GM23338 (cell line): ENCODE measurements around the gene AKR1D1. TPM values are rescaled to one million over a fixed set of nuclear protein-coding genes. Genes with fewer than 3 reads are reported as not detected.

Experiments used
- ATAC-seq: fragments of 200-7000 bp; cut with Tn5 transposase; 3 replicates; pipeline ENCODE4 v1.9.1; 2020
- DNase-seq: peaks from one replicate; pipeline ENCODE4 v3.0.0-alpha.2; 2015; ENCODE audit warnings: low spot score
- H2AFZ ChIP-seq: fragments of 200-600 bp; sonication (generic); 2 replicates; pipeline ENCODE4 v1.8.0; 2016; ENCODE audit warnings: antibody characterized with exemption, mild to moderate bottlenecking, moderate library complexity
- H3F3A ChIP-seq: fragments of 200-600 bp; sonication (generic); replicated peaks from 2 replicates; pipeline ENCODE4 v1.8.0; 2017; ENCODE audit warnings: antibody characterized with exemption, mixed run types, low read depth
- H3K27ac ChIP-seq: fragments of 200-600 bp; sonication (generic); 2 replicates; pipeline ENCODE4 v1.6.1; 2016; ENCODE audit warnings: low read depth
- H3K27me3 ChIP-seq: fragments of 200-600 bp; sonication (generic); 2 replicates; pipeline ENCODE4 v1.8.0; 2016; ENCODE audit warnings: mild to moderate bottlenecking, mixed run types, moderate library complexity; ENCODE audit not compliant: insufficient read depth
- H3K36me3 ChIP-seq: fragments of 200-600 bp; sonication (generic); 2 replicates; pipeline ENCODE4 v1.8.0; 2016; ENCODE audit warnings: mild to moderate bottlenecking; ENCODE audit not compliant: insufficient read depth
- H3K4me1 ChIP-seq: fragments of 200-600 bp; sonication (generic); 2 replicates; pipeline ENCODE4 v1.8.0; 2016; ENCODE audit warnings: mild to moderate bottlenecking, moderate library complexity; ENCODE audit not compliant: insufficient read depth
- H3K4me2 ChIP-seq: fragments of 200-600 bp; sonication (generic); 2 replicates; pipeline ENCODE4 v1.7.1; 2017; ENCODE audit warnings: mixed run types
- H3K4me3 ChIP-seq: fragments of 200-600 bp; sonication (generic); 2 replicates; pipeline ENCODE4 v1.6.1; 2016; ENCODE audit warnings: mixed run types
- H3K79me2 ChIP-seq: fragments of 200-600 bp; sonication (generic); replicated peaks from 2 replicates; pipeline ENCODE4 v1.8.0; 2017; ENCODE audit warnings: mild to moderate bottlenecking; ENCODE audit not compliant: insufficient read depth
- H3K9me2 ChIP-seq: fragments of 200-600 bp; sonication (generic); 2 replicates; pipeline ENCODE4 v1.8.0; 2017; ENCODE audit not compliant: insufficient read depth
- H4K20me1 ChIP-seq: fragments of 200-600 bp; sonication (generic); replicated peaks from 2 replicates; pipeline ENCODE4 v1.8.0; 2017; ENCODE audit warnings: mild to moderate bottlenecking; ENCODE audit not compliant: insufficient read depth
- H3K27ac Mint-ChIP-seq: 2 replicates; pipeline ENCODE4 v1.8.0; 2020; ENCODE audit warnings: inconsistent platforms, mild to moderate bottlenecking, moderate library complexity, mixed read lengths
- H3K27me3 Mint-ChIP-seq: 3 replicates; pipeline ENCODE4 v1.8.0; 2022; ENCODE audit warnings: low read depth, mild to moderate bottlenecking, moderate library complexity, mixed read lengths, inconsistent platforms; ENCODE audit not compliant: insufficient read depth, poor library complexity
- H3K36me3 Mint-ChIP-seq: 3 replicates; pipeline ENCODE4 v1.8.0; 2021; ENCODE audit warnings: low read depth, mild to moderate bottlenecking, inconsistent platforms, moderate library complexity, mixed read lengths
- H3K4me1 Mint-ChIP-seq: 3 replicates; pipeline ENCODE4 v1.8.0; 2020; ENCODE audit warnings: mild to moderate bottlenecking, inconsistent platforms, mixed read lengths
- H3K4me3 Mint-ChIP-seq: 3 replicates; pipeline ENCODE4 v1.8.0; 2021; ENCODE audit warnings: moderate library complexity, mild to moderate bottlenecking, inconsistent platforms, mixed read lengths
- H3K9me3 Mint-ChIP-seq: 3 replicates; pipeline ENCODE4 v1.8.0; 2020; ENCODE audit warnings: moderate library complexity, mild to moderate bottlenecking, inconsistent platforms, mixed read lengths
- CREB1 ChIP-seq: fragments of 250-450 bp; sonication (Bioruptor Pico); IDR thresholded peaks from 2 replicates; pipeline ENCODE4 v1.5.0; 2020; ENCODE audit warnings: low read depth, mild to moderate bottlenecking, moderate library complexity
- CTCF ChIP-seq, 2 experiments: fragments of 200-600 bp in 1 of 2; sonication (generic) in 1 of 2; conservative IDR thresholded peaks; 2 replicates each; pipeline versions ENCODE4 v1.5.1 to v1.6.1; 2016 to 2017; ENCODE audit warnings: antibody characterized with exemption in 2 of 2, low read depth in 2 of 2, mild to moderate bottlenecking in 2 of 2, moderate library complexity in 1 of 2
- ETS1 ChIP-seq: IDR thresholded peaks from 2 replicates; pipeline ENCODE4 v1.6.1; 2016; ENCODE audit warnings: antibody characterized with exemption
- EZH2 ChIP-seq: fragments of 200-600 bp; sonication (generic); IDR thresholded peaks from one replicate; pipeline ENCODE4 v1.8.0; 2017; ENCODE audit warnings: antibody characterized with exemption, mild to moderate bottlenecking, low read depth; ENCODE audit not compliant: unreplicated experiment
- EZH2phosphoT487 ChIP-seq: fragments of 200-600 bp; sonication (generic); IDR thresholded peaks from one replicate; pipeline ENCODE4 v1.8.1; 2018; ENCODE audit warnings: antibody characterized with exemption; ENCODE audit not compliant: unreplicated experiment
- JUNB ChIP-seq: IDR thresholded peaks from one replicate; pipeline ENCODE4 v1.6.1; 2016; ENCODE audit warnings: antibody characterized with exemption; ENCODE audit not compliant: unreplicated experiment
- NANOG ChIP-seq: IDR thresholded peaks from 2 replicates; pipeline ENCODE4 v1.6.1; 2016; ENCODE audit warnings: antibody characterized with exemption, borderline replicate concordance
- POLR2AphosphoS5 ChIP-seq: IDR thresholded peaks from 2 replicates; pipeline ENCODE4 v1.6.1; 2016; ENCODE audit warnings: antibody characterized with exemption, low read depth
- REST ChIP-seq: IDR thresholded peaks from one replicate; pipeline ENCODE4 v1.6.1; 2018; ENCODE audit warnings: antibody characterized with exemption; ENCODE audit not compliant: unreplicated experiment
- STAT1 ChIP-seq: IDR thresholded peaks from one replicate; pipeline ENCODE4 v1.6.1; 2016; ENCODE audit warnings: antibody characterized with exemption; ENCODE audit not compliant: unreplicated experiment
- ZNF114 ChIP-seq: fragments of 250-450 bp; sonication (Bioruptor Pico); IDR thresholded peaks from 2 replicates; pipeline ENCODE4 v1.5.0; 2020; ENCODE audit warnings: mild to moderate bottlenecking, moderate library complexity
- ZNF331 ChIP-seq: fragments of 250-450 bp; sonication (Bioruptor Pico); IDR thresholded peaks from 2 replicates; pipeline ENCODE4 v1.5.0; 2020; ENCODE audit warnings: low read depth, mild to moderate bottlenecking, moderate library complexity
- ZNF462 ChIP-seq: fragments of 250-450 bp; sonication (Bioruptor Pico); IDR thresholded peaks from 2 replicates; pipeline ENCODE4 v1.5.0; 2020; ENCODE audit warnings: mild to moderate bottlenecking, moderate library complexity
- polyA plus RNA-seq: library from polyadenylated mRNA; unstranded; fragments of >200 nt; fragmentation: Nextera tagmentation; extraction: Ambion mirVana; gene quantifications from 2 replicates; pipeline ENCODE4 v1.2.1, GENCODE V29; 2016
- total RNA-seq: library from RNA; depleted of rRNA; stranded (reverse); fragments of >200 nt; shearing (Covaris generic); gene quantifications from 2 replicates; pipeline ENCODE4 v1.2.3, GENCODE V29; 2014

The AKR1D1 gene
- total and polyA plus RNA-seq, 2 experiments from 2014 or later, result 0.14 TPM; not detected in 1

GRCh38 chr7:138129551-138130165 is 53.4 kb downstream of the AKR1D1 start:
- Histone ChIP-seq H3K79me2 (no peaks in the 10 kb centered on the region), H3K4me2 (no peak overlapping the region), H3F3A (no peaks in the 10 kb centered on the region), H3K4me3 (no peak overlapping the region), H3K27ac (no peak overlapping the region), H3K9me2 (peaks cover 11% of the 10 kb centered on the region; the same call in 1 of the 2 replicates), H4K20me1 (no peaks in the 10 kb centered on the region), H3K4me1 (0 out of 2 replicates have a peak, but pooled peaks cover 8% of the 10 kb centered on the region), H3K27me3 (no peaks in the 10 kb centered on the region), H3K36me3 (peaks cover 5% of the 10 kb centered on the region; the same call in 1 of the 2 replicates), H2AFZ (no peak overlapping the region)
- Mint-ChIP-seq H3K27ac (no peak overlapping the region), H3K9me3 (peaks cover 36% of the 10 kb centered on the region), H3K36me3 (peaks cover 34% of the 10 kb centered on the region), H3K4me3 (no peak overlapping the region), H3K4me1 (peaks cover 10% of the 10 kb centered on the region; the same call in 2 of the 3 replicates), H3K27me3 (peaks cover 2% of the 10 kb centered on the region)
- TF ChIP-seq NANOG, result no peak
- TF ChIP-seq ZNF331 (CRISPR knock-in tag), result no peak
- TF ChIP-seq REST, result no peak
- TF ChIP-seq STAT1, result no peak
- no peak for TF ChIP-seq ETS1
- TF ChIP-seq POLR2AphosphoS5, result no peak
- no peak for TF ChIP-seq EZH2
- TF ChIP-seq ZNF462, result no peak
- TF ChIP-seq CTCF (conservative IDR thresholded peaks at IDR 0.05; ENCODE audit: low read depth in 2 of 2), result no peak
- TF ChIP-seq JUNB, result no peak
- TF ChIP-seq ZNF114 (CRISPR knock-in tag), result no peak
- TF ChIP-seq CREB1 (CRISPR knock-in tag), result no peak
- no peak for TF ChIP-seq EZH2phosphoT487
- ATAC-seq (no peak), DNase-seq (no peak)
